Vagina (tissue), 2 donors: ENCODE measurements around the gene CD200R1.

Experiments used
- CTCF ChIP-seq, 3 experiments: fragments of 450-650 bp in 2 of 3; fragments of 200-600 bp in 1 of 3; sonication (generic) in 1 of 3; IDR thresholded peaks; one replicate each; pipeline ENCODE4 v1.5.1; 2017 to 2019; ENCODE audit warnings: antibody characterized with exemption in 3 of 3, mild to moderate bottlenecking in 2 of 3, moderate library complexity in 2 of 3
- POLR2A ChIP-seq, 2 donors: fragments of 450-650 bp; IDR thresholded peaks; one replicate each; pipeline ENCODE4 v1.6.1; 2017; ENCODE audit warnings: antibody characterized with exemption in 2 of 2, mild to moderate bottlenecking in 2 of 2, moderate library complexity in 2 of 2
- POLR2AphosphoS5 ChIP-seq, 2 donors: sonication (generic); formaldehyde crosslinking; IDR thresholded peaks; one replicate each; pipeline ENCODE4 v1.9.0; 2017; ENCODE audit warnings: antibody characterized with exemption in 2 of 2, mild to moderate bottlenecking in 2 of 2, low read depth in 1 of 2; ENCODE audit not compliant: insufficient read depth in 1 of 2

DNA sequence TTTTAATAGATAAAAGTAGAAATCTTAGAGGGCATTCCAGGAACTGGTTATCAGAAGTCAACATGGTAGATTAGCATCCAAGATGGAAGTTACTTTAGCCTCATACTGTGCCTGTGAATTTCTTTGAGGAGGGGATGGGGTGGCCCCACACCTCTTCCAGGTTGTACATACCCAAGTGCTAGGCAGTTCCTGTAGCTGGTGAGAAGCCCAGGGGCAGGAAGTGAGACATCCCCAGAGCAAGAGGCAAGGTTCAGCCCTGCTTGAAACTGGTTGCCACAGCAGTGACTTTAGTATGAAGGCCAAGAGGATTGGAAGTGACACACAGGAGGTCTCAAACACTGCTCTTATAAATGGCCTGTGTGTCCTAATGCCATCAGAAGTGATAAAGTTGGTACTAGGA lies 27.8 kb upstream of the CD200R1 start:
- no peak for TF ChIP-seq POLR2AphosphoS5 (IDR thresholded peaks at IDR 0.05; ENCODE audit: insufficient read depth in 1 of 2, low read depth in 1 of 2)
- no peak for TF ChIP-seq CTCF (IDR thresholded peaks at IDR 0.05)
- no peak for TF ChIP-seq POLR2A (IDR thresholded peaks at IDR 0.05)
